ENCODE results near the gene CSNK1E. TPM values are rescaled to one million over a fixed set of nuclear protein-coding genes. Genes with fewer than 3 reads are reported as not detected.

Gene CSNK1E
- total and polyA plus RNA-seq, 9 of the 15 experiments (the other 6 are each of a cell fraction or from before 2014, with no cell fraction given), result 2.7 to 70.0 (median 41.3) TPM

DNA sequence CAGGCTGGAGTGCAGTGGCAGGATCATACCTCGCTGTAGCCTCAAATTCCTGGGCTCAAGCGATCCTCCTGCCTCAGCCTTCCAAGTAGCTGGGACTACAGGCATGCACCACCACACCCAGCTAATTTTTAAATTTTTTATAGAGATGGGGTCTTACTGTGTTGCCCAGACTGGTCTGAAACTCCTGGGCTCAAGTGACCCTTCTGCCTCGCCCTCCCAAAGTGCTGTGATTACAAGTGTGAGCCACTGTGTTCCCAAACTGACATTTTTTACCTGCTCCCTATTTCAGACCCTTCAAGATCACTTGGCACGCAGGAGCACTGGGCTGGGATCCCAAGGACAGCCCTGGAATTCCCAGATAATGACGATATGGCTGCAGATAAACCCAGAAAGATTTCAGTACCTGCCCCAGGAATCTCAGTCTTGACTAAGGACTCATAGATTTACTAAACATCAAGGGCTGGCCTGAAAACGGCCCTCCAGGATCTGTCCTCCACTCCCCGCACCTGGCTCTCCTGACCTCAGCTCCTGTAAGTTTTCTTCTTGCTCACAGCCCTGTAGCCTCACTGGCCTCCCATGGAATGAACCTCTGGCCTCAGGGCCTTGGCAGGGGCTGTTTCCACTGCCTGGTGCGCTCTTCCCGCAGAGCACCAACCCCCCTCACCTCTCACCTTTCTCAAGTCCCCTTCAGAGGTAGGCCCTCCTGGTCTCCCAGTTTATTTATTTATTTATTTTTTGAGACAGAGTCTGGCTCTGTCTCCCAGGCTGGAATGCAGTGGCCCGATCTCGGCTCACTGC, 3.6 kb upstream of the CSNK1E start (continued):
- TF ChIP-seq, protein P1, sequence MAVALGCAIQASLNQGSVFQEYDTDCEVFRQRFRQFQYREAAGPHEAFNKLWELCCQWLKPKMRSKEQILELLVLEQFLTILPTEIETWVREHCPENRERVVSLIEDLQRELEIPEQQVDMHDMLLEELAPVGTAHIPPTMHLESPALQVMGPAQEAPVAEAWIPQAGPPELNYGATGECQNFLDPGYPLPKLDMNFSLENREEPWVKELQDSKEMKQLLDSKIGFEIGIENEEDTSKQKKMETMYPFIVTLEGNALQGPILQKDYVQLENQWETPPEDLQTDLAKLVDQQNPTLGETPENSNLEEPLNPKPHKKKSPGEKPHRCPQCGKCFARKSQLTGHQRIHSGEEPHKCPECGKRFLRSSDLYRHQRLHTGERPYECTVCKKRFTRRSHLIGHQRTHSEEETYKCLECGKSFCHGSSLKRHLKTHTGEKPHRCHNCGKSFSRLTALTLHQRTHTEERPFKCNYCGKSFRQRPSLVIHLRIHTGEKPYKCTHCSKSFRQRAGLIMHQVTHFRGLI (CRISPR knock-in tag; IDR thresholded peaks at IDR 0.05), result no peak
- TF ChIP-seq, protein P2, sequence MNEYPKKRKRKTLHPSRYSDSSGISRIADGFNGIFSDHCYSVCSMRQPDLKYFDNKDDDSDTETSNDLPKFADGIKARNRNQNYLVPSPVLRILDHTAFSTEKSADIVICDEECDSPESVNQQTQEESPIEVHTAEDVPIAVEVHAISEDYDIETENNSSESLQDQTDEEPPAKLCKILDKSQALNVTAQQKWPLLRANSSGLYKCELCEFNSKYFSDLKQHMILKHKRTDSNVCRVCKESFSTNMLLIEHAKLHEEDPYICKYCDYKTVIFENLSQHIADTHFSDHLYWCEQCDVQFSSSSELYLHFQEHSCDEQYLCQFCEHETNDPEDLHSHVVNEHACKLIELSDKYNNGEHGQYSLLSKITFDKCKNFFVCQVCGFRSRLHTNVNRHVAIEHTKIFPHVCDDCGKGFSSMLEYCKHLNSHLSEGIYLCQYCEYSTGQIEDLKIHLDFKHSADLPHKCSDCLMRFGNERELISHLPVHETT (CRISPR knock-in tag; conservative IDR thresholded peaks at IDR 0.05 in 1 of 2, IDR thresholded peaks at IDR 0.05 in 1 of 2), result no peak
- TF ChIP-seq BCL6 (CRISPR knock-in tag; IDR thresholded peaks at IDR 0.05) (no peak), ZNF584 (CRISPR knock-in tag; IDR thresholded peaks at IDR 0.05; ENCODE audit: low read depth) (no peak)
